Activated CD4-positive, alpha-beta T cell treated with anti-CD3 and anti-CD28 coated beads, Interleukin-2, amount 50 U/mL, for 24 hours (primary cell): ENCODE data around the gene DNAJC18.
A peak's percentile ranks its signal among the peaks of the same experiment; 100 is the strongest.

Experiments used
- DNase-seq, 2 donors: peaks; one replicate each; pipeline ENCODE4 v3.0.0-alpha.2; 2020; ENCODE audit warnings: low read depth in 1 of 2, low spot score in 1 of 2

Gene DNAJC18

GRCh38 chr5:139404484-139404840, 34.9 kb downstream of the DNAJC18 start:
- no peak for DNase-seq

- DNase-seq: peak; percentile 94 to 97
Observed at GRCh38 chr5:139403787-139404483, 35.4 kb downstream of the DNAJC18 start, which contains the start of gene SPATA24. TSS of gene SPATA24 (minus strand) at chr5:139404089. CDS start at chr5:139404060, 29 bp downstream.

- no peak for DNase-seq
Observed at GRCh38 chr5:139403418-139403786, 35.9 kb downstream of the DNAJC18 start.

- no peak for DNase-seq
Observed at GRCh38 chr5:139402561-139403158, 36.7 kb downstream of the DNAJC18 start.

DNA sequence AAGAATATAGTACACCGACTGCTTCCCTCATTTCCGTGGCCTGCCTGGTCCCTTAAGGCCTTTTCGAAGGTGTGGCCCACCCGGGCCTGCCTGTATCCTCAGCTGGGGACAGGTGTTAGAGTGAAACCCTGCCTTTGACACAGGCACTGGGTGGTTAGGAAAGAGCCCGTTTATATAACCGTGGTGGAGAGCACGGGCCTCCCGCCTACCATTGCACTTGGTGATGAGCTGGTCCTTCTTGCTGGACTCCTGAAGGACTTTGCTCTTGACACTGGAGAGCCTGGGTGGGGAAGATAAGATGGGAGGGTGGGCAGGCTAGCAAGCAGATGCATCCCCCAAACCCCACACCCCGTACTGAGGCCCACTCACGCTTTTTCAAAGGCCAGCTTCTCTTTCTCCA, 37.8 kb downstream of the DNAJC18 start:
- DNase-seq: no peak

DNA sequence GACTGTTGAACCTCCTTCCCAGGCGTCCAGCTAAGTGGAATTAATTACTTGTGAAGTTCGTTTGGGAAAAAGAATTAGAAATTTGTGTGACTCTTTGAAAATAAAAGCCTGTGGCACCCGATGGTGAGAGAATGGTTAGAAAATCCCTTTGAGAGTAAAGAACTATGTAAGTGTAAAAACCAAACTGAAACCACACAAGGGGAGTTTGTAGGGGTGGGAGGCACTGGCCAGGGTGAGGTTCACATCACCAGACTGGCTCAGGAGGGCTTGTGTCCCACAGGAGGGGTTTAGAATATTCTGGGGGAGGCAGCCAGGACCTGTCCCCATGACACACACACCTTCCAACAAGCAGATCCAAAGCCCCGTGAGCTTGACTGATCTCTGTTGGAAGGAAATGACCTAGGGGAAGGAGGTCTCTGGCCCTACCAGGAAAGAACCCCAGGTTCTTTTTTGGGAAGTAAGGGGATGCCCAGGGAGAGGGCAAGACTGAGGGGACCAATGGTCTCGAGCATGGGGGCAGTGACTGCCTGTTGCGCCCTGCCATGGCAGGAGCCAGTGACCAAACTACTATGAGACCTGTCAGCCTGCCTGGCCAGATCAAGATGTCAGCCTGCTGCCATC, 39.7 kb downstream of the DNAJC18 start:
- no peak for DNase-seq

- DNase-seq: no peak
Observed at GRCh38 chr5:139397921-139398320, 41.4 kb downstream of the DNAJC18 start.

DNA sequence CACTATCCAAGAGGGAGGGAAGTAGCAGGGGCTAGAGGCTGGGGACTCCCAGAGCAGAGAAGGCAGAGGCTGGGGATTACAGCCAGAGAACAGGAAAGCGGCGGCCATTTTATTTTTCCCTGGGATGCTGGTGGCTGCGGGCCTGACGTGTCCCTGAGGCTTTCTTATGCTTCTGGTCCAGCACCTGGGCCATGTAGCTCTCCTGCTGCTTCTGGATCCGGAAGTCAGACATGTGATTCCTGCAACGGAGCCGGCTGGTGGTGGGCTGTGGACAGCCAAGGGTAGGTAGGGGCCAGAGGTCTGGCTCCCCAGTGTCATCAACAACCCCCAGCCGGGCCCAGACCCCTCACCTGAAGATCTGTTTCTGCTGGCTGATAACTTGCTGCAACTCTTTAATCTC, 42.6 kb downstream of the DNAJC18 start:
- DNase-seq: no peak

DNA sequence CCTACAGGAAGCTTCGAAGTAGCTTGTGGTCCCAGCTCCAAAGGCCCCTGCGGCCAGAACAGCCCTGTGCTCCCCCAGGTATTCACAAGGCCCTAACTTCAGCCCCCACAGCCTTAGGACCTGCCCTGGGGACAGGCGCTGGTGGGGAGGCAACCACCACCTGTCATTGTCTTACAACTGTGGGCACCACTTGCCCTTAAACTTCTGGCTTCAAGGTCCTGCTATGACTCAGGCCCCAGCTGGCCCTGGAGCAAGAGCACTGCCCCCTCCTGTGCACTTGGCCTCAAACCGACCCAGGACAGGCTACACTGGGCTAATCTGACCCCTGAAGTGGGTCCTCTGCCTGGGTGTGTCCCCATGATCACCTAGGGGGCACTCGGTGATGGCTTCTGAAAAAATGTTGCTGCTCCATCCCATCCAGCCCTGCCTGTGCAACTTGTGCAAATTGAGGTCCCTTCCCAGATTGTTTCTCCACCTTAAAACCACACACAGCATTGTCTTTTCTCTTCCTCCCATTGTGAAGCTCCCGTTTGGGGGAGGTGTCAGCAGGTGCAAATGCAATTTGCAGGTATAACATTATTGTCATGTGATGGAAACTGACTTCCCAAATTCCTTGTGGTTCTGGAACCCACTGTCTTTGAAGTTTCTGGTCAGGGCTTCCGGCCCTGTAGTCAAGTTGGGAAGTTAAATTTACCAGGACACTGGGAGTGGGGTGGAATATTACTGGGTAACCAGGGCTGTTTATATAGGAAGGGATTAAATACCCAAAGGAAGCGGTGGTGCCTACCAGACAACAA, 43.3 kb downstream of the DNAJC18 start:
- no peak for DNase-seq

- DNase-seq: no peak
Observed at GRCh38 chr5:139394654-139395566, 44.4 kb downstream of the DNAJC18 start, which contains the start of gene PROB1. TSS of gene PROB1 (minus strand) at chr5:139395104. CDS start at chr5:139395081, 23 bp downstream.

DNA sequence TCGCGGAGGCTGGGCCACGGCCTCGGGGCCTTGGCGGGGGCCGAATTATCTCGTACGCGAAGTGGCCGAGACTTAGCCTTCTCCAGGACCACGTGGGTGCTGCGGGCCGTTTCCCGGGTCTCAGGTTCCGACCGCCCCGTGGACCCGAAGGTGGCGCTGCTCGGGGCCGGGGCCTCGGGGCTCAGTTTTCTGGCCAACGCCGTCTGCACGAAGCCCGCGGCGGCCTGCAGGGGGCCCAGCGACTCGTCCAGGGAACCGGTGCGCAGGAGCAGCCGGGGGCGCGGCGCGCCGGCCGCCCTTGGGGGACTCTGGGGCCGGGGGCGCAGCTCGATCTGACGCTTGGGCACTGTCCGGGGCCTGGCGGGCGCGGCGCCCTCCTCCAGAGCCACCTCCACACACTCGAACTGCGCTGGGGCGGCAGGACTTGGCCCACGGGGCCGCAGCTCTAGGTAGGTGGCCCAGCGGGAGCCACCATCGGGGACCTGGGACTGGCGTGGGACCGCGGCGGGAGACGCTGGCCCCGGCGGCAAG, 45.1 kb downstream of the DNAJC18 start:
- no peak for DNase-seq

DNA sequence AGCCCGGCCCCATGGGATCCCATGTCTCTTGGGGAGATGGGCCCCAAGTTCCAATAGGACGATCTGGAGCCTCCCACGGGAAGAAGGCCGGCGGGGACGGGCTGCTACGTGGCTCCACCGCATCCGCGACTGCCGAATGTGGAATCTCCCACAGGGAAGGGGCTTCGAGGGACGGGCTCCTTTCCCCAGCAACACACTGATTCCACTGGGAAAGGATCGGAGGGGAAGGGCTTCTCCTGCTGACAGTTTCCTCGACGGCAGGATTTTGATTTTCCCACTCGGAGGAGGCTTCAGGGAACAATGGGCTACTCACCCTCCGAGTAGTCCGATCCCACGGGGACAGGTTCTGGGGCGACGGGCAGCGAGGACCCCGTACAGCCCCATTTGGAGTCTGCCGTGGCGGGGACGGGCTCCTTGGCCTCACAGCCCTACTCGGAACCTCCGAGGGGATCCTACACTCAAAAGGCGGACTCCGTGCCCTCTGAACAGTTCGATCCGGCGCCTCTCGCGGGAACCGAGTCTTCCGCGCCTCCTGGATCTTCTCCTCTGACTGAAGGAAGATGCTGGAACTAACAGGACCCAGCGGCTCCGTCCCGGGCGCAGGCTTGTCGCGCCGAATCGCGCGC, 45.7 kb downstream of the DNAJC18 start:
- DNase-seq: no peak

DNA sequence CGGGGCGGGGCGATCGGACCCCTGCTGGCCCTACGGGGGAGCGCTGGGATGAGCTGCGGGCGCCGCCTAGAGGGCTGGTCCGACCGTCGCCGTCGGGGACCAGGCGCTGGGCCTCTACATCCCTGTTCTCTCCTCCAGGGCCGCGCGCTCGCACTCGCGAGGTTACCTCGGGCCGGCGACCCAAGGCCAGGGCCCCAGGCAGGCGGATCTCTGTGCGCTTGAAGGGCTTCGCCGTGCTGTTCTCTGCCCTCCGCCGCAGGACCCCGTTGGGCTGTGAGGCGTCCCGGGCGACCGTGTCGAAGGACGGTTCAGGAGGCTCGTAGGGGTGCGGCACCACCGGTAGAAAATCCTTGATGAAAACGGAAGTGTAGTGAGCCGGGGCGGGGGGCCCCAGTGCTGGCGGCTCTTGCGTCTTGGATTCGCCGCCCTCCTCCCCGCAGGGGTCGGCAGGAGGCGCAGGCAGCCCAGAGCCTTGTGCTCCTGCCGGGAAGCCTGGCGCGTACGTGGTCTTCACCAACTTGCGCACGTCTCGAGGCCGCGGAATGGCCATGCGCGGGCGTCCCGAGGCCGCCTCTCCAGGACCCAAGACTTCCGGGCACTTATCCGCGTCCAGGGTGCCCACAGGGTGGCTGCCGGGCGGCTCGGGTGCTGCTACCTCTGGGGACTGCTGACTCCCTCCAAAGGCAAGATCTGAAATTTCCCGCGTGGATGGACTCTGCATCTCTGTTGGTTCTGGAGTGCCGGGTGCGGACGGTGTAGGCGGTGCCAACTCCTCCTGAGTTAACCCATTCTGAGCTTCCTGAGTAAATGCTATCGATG, 46.4 kb downstream of the DNAJC18 start:
- peak; percentile 55 for DNase-seq

DNA sequence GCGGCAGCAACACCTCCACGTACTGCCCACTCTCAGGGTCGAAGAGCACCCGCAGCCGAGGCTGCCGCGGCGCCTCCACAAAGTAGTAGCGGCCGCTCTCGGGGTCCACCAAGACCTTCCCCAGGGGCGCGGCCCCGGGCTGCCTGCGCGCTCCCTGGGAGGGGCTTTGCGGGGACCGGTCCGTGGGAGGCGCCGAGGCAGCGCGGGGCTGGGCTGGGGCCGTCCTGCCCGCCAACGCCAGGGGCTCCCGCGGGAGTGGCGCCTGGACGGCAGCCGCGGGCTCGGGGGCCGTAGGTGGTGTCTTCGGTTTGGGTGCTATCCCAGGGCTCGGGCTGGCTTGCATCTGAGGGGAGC, 47.0 kb downstream of the DNAJC18 start:
- DNase-seq: no peak

DNA sequence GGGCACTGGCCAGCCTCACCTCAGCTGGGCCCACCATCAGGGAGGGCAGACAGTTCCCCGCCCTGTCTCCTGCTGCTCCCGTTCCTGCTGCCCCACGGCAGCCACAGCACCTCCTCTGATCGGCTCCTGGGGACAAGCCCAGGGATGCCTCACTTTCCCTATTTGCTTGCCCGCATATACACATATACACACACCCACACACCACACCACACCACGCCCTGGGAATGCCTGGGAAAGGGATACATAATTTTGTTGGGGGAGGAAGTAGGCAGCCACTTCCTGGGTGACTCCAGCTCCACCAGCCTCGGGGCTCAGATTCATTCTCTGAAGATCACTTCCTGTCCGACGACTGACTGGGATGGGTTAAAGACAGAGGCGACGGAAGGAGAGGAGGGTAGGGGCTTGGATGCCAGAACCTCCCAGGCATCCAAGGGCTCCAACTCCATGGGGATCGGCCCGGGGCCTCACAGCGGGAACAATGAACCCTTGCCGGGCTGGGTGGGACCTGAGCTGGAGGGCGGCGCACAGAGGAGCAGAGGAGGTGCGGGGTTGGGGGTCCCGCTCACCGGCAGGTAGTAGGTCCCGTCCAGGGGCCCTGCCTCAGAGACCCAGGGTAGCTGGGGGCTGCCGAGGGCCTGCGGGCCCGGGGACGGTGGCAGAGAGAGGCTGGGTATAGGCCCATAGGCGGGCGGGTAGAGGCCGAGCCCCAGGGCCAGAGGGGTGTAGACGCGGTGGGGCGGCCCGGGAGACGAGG, 47.6 kb downstream of the DNAJC18 start:
- DNase-seq: no peak

DNA sequence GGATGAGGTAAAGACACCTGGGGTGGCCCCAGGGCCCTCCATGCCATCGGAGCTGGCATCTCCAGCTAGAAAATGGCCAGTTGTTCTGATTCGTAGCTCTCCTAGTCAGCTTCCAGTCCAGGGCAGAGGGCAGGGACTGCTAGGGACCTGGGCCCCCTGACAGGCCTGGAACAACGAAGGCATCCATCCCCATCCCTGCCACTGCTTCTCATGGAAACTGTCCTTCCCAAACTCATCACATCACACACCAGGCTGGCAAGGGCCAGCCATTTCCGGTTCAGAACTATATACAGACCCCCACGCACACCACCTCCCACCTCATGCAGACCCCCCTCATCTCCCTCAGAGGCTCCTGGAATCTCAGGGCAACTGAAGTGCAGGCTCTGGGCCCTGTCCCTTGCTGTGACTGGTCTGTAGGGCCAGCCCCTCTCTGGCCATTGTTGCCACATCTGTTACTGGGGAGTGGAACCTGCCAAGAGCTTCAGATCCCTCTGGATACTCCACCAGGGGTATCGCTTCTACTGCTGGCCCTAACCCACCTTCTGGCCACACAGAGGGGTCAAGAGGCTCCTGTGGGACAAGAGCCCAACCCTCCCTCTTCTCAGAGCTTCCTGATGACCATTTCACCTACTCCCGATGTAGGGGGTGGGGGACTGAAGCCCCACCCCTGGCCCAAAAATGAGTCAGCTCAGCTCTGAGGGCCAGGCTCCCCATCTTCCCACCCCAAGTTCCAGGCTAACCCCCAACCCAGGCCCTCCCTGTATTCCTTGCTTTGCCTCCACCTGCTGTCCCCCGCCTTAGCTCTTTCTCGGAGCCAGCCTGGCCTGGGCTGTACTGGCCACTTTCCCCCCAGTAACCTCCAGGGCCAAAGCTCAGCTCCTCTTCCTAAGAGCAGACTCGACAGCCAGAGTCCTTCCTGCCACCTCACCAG, 48.4 kb downstream of the DNAJC18 start:
- DNase-seq: no peak
